OCI-LY3 (cell line): ENCODE measurements around the gene SIRPG.

Source experiments
- EZH2phosphoT487 ChIP-seq: fragments of 200-600 bp; shearing (Covaris generic); IDR thresholded peaks from 2 replicates; pipeline ENCODE4 v1.6.1; 2018; ENCODE audit warnings: antibody characterized with exemption, mixed run types, low read depth
- TF ChIP-seq, protein P1 (sequence below): fragments of 200-600, 300-600 bp; sonication (generic); IDR thresholded peaks from 2 replicates; pipeline ENCODE4 v1.5.1; 2014; ENCODE audit warnings: antibody characterized with exemption, low read length, low read depth

DNA sequence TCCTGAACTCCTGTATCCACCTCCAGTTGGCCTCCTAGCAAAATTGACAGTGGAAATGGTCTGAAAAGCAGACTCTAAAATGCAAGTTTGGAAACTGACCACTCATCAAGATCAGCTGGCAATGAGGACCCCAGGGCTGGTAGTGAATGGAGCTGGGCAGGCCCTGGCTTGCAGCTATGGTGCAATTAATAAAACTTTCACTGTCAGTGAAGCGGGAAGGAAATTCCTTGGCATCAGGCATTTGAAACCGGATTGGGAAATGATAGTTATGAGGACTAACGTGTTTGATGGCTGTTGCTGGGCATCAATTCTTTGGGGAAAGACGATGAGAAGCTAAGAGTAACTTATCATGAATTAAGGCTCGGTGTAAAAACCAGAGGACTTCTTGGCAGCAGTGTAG lies 56.8 kb downstream of the SIRPG start:
- TF ChIP-seq, protein P1, sequence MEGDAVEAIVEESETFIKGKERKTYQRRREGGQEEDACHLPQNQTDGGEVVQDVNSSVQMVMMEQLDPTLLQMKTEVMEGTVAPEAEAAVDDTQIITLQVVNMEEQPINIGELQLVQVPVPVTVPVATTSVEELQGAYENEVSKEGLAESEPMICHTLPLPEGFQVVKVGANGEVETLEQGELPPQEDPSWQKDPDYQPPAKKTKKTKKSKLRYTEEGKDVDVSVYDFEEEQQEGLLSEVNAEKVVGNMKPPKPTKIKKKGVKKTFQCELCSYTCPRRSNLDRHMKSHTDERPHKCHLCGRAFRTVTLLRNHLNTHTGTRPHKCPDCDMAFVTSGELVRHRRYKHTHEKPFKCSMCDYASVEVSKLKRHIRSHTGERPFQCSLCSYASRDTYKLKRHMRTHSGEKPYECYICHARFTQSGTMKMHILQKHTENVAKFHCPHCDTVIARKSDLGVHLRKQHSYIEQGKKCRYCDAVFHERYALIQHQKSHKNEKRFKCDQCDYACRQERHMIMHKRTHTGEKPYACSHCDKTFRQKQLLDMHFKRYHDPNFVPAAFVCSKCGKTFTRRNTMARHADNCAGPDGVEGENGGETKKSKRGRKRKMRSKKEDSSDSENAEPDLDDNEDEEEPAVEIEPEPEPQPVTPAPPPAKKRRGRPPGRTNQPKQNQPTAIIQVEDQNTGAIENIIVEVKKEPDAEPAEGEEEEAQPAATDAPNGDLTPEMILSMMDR: no peak
- no peak for TF ChIP-seq EZH2phosphoT487
